Smooth muscle cell (in vitro differentiated cells): Measurements from ENCODE around the gene OR2J3. TPM values are rescaled to one million over a fixed set of nuclear protein-coding genes. Genes with fewer than 3 reads are reported as not detected.
"Not testable (repeated sequence)": the region's sequence is repeated elsewhere in the genome, so short reads cannot be mapped to it uniquely, and the experiment has no call there.

Experiments
- DNase-seq: peaks from one replicate; lab custom pipeline; 2025; ENCODE audit not compliant: unreplicated experiment; lab: John Stamatoyannopoulos, UW
- H2AFZ ChIP-seq: fragments of 200-600 bp; sonication (generic); 2 replicates; pipeline ENCODE4 v1.6.0; 2016; ENCODE audit warnings: antibody characterized with exemption, low read depth, mild to moderate bottlenecking
- H3F3A ChIP-seq: fragments of 200-600 bp; sonication (generic); 2 replicates; pipeline ENCODE4 v1.6.0; 2017; ENCODE audit warnings: antibody characterized with exemption, low read depth
- H3K27ac ChIP-seq: fragments of 200-600 bp; sonication (generic); 2 replicates; pipeline ENCODE4 v1.5.1; 2016; ENCODE audit warnings: low read depth, mild to moderate bottlenecking
- H3K27me3 ChIP-seq: fragments of 200-600 bp; sonication (generic); 2 replicates; pipeline ENCODE4 v1.6.1; 2016; ENCODE audit warnings: low read depth, mild to moderate bottlenecking
- H3K36me3 ChIP-seq: fragments of 200-600 bp; sonication (generic); 2 replicates; pipeline ENCODE4 v1.5.1; 2016; ENCODE audit warnings: low read depth
- H3K4me1 ChIP-seq: fragments of 200-600 bp; sonication (generic); 2 replicates; pipeline ENCODE4 v1.5.1; 2016; ENCODE audit warnings: low read depth
- H3K4me2 ChIP-seq: fragments of 200-600 bp; sonication (generic); 2 replicates; pipeline ENCODE4 v1.6.0; 2016; ENCODE audit warnings: mild to moderate bottlenecking
- H3K4me3 ChIP-seq: fragments of 200-600 bp; sonication (generic); 2 replicates; pipeline ENCODE4 v1.5.1; 2016; ENCODE audit warnings: mild to moderate bottlenecking
- H3K79me2 ChIP-seq: fragments of 200-600 bp; sonication (generic); 2 replicates; pipeline ENCODE4 v1.6.0; 2016; ENCODE audit warnings: low read depth, mild to moderate bottlenecking
- H3K9ac ChIP-seq: fragments of 200-600 bp; sonication (generic); 2 replicates; pipeline ENCODE4 v1.6.0; 2016; ENCODE audit warnings: low read depth
- H3K9me3 ChIP-seq: fragments of 200-600 bp; sonication (generic); replicated peaks from 2 replicates; pipeline ENCODE4 v1.5.1; 2016; ENCODE audit warnings: low read depth
- H4K20me1 ChIP-seq: fragments of 200-600 bp; sonication (generic); 2 replicates; pipeline ENCODE4 v1.6.0; 2016; ENCODE audit warnings: low read depth
- WGBS: methylation state at CpG from one replicate; pipeline ENCODE4 v1.1.7; 2016; ENCODE audit warnings: low lambda C conversion rate; 5-methylcytosine and 5-hydroxymethylcytosine counted together
- polyA plus RNA-seq: library from polyadenylated mRNA; unstranded; fragments of >200 nt; fragmentation: Nextera tagmentation; extraction: Ambion mirVana; gene quantifications from 2 replicates; pipeline ENCODE4 v1.2.1, GENCODE V29; 2016
- total RNA-seq: library from RNA; depleted of rRNA; stranded (reverse); fragments of >200 nt; gene quantifications from 2 replicates; pipeline ENCODE4 v1.2.3, GENCODE V29; 2014
- TF ChIP-seq, protein P1 (sequence below): fragments of 200-600 bp; sonication (generic); IDR thresholded peaks from 2 replicates; pipeline ENCODE4 v1.5.1; 2017; ENCODE audit warnings: borderline replicate concordance, mild to moderate bottlenecking, antibody characterized with exemption; ENCODE audit not compliant: insufficient read depth, poor library complexity, severe bottlenecking

Gene OR2J3
- total and polyA plus RNA-seq, 2 experiments from 2014 or later: not detected

DNA sequence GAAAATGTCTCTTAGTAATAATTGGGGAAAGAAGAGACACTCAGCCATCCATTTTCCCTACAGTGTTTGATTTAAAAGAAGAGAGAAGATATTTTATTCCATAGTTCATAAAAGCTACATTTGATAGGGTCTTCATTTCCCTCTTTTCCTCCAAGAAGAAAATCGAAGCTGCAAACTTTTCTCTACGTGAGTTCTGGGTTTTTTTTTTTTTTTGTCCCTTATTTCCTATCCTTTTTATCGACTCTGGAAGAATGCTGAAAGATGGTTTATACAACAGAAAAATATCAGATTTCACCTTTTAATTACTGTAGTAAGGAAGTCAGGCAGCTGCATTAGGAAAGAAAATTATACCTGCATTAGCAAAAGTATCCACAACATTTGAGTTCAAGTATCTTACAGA, 8.7 kb upstream of the OR2J3 start, which contains the start of gene OR2J1:
Gene OR2J1 (plus strand): TSS at position 301 of the 400 bp plus-strand sequence. CDS start 1,453 bp downstream, outside the sequence.
- H3K27me3 ChIP-seq: no peaks in the 10 kb centered on the region
- no peak within 1 kb of the TSS for H3K9ac ChIP-seq
- WGBS: 76% methylated on average over 3 of the region's 3 CpGs
- no peak for DNase-seq
- TF ChIP-seq, protein P1, sequence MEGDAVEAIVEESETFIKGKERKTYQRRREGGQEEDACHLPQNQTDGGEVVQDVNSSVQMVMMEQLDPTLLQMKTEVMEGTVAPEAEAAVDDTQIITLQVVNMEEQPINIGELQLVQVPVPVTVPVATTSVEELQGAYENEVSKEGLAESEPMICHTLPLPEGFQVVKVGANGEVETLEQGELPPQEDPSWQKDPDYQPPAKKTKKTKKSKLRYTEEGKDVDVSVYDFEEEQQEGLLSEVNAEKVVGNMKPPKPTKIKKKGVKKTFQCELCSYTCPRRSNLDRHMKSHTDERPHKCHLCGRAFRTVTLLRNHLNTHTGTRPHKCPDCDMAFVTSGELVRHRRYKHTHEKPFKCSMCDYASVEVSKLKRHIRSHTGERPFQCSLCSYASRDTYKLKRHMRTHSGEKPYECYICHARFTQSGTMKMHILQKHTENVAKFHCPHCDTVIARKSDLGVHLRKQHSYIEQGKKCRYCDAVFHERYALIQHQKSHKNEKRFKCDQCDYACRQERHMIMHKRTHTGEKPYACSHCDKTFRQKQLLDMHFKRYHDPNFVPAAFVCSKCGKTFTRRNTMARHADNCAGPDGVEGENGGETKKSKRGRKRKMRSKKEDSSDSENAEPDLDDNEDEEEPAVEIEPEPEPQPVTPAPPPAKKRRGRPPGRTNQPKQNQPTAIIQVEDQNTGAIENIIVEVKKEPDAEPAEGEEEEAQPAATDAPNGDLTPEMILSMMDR: no peak
- H3F3A ChIP-seq: no peaks in the 10 kb centered on the region
- H3K4me2 ChIP-seq: no peak within 1 kb of the TSS
- no peak within 1 kb of the TSS for H2AFZ ChIP-seq
- H3K4me1 ChIP-seq: no peaks in the 10 kb centered on the region
- no peaks in the 10 kb centered on the region for H3K36me3 ChIP-seq
- H3K79me2 ChIP-seq: no peaks in the 10 kb centered on the region
- no peak within 1 kb of the TSS for H3K4me3 ChIP-seq
- no peaks in the 10 kb centered on the region for H4K20me1 ChIP-seq
- H3K27ac ChIP-seq: no peak within 1 kb of the TSS
- H3K9me3 ChIP-seq: no peaks in the 10 kb centered on the region

DNA sequence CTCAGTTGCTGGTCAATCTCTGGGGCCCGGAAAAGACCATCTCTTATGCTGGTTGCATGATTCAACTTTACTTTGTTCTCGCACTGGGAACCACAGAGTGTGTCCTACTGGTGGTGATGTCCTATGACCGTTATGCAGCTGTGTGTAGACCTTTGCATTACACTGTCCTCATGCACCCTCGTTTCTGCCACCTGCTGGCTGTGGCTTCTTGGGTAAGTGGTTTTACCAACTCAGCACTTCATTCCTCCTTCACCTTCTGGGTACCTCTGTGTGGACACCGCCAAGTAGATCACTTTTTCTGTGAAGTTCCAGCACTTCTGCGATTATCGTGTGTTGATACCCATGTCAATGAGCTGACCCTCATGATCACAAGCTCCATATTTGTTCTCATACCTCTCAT, 4.3 kb downstream of the OR2J3 start:
- no peaks in the 10 kb centered on the region for H3F3A ChIP-seq
- H4K20me1 ChIP-seq: no peaks in the 10 kb centered on the region

DNA sequence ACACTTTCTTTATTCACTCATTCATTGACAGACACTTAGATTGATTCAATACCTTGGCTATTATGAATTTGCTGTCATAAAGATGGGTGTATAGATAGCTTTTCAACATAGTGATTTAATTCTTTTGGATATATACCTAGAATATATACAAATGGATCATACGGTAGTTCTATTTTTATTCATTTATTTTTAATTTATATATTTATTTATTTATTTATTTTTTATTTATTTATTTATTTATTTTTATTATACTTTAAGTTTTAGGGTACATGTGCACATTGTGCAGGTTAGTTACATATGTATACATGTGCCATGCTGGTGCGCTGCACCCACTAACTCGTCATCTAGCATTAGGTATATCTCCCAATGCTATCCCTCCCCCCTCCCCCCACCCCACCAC, 7.1 kb downstream of the OR2J3 start:
- not testable (repeated sequence) for H3K27me3 ChIP-seq, H3K4me3 ChIP-seq, H4K20me1 ChIP-seq, H3K9ac ChIP-seq, H3K4me1 ChIP-seq, DNase-seq, H3K4me2 ChIP-seq, H3F3A ChIP-seq, H3K79me2 ChIP-seq, H3K9me3 ChIP-seq, H2AFZ ChIP-seq, H3K27ac ChIP-seq, H3K36me3 ChIP-seq
- 91% methylated on average over 3 of the region's 3 CpGs for WGBS

More for the DNA sequence above, 4.3 kb downstream of the OR2J3 start:
- H3K27ac ChIP-seq: no peak overlapping the region
- H3K9me3 ChIP-seq: no peaks in the 10 kb centered on the region
- no peaks in the 10 kb centered on the region for H3K36me3 ChIP-seq
- no peak overlapping the region for H3K9ac ChIP-seq
- H3K4me3 ChIP-seq: no peak overlapping the region
- H3K4me2 ChIP-seq: no peak overlapping the region
- H3K4me1 ChIP-seq: no peaks in the 10 kb centered on the region
- no peak for DNase-seq
- H2AFZ ChIP-seq: no peak overlapping the region
- H3K27me3 ChIP-seq: no peaks in the 10 kb centered on the region
- TF ChIP-seq, protein P1: no peak
- WGBS: 79% methylated on average over 7 of the region's 7 CpGs
- H3K79me2 ChIP-seq: no peaks in the 10 kb centered on the region

DNA sequence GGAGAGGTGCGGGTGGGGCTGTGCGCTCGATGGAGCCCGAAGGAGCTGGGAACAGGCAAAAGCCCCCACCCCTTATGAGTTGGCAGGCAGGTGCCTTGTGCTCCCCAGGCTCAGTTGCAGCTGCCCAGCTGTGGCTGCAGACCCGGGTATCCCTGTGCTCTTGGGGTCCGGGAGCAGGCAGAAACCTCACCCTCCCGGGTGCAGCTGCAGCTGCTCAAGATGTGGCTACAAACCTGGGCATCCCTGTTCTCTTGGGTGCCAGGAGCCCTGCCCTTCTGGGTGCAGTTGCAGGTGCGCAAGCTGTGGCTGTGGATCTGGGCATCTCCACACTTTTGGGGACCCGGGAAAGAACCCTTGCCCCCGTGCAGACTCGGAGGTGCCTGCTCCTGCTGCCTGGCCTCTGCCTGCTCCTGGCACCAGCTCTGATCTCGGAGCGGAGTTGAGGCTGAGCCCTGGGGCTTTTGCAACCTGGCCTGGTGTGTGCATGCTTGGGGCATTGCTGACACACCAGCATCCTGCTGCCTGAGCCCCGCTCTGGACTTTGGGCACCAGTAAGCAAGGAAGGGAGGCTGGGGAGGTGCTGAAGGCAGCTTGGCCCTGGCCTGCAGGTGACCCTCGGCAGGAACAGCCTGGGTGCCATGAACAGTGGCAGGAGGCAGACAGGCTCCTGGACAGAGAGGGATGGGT, 21.6 kb downstream of the OR2J3 start:
- H3K79me2 ChIP-seq: no peaks in the 10 kb centered on the region
- H3K36me3 ChIP-seq: no peaks in the 10 kb centered on the region
- 81% methylated on average over 15 of the region's 15 CpGs for WGBS
- H3K9ac ChIP-seq: no peak overlapping the region
- H3K4me3 ChIP-seq: no peak overlapping the region
- no peak overlapping the region for H3K27ac ChIP-seq
- H2AFZ ChIP-seq: no peak overlapping the region
- H4K20me1 ChIP-seq: no peaks in the 10 kb centered on the region
- TF ChIP-seq, protein P1: no peak
- no peaks in the 10 kb centered on the region for H3K9me3 ChIP-seq
- H3K27me3 ChIP-seq: peaks cover 4% of the 10 kb centered on the region
- no peak overlapping the region for H3K4me2 ChIP-seq
- H3K4me1 ChIP-seq: no peaks in the 10 kb centered on the region
- DNase-seq: no peak
- H3F3A ChIP-seq: no peaks in the 10 kb centered on the region
